ENCODE measurements around the gene COL6A1.

COL6A1 gene

GRCh38 chr21:45940091-45940490 is 41.5 kb upstream of the COL6A1 start:
- Histone ChIP-seq H3K9me3 (ENCODE audit: control insufficient read depth, low read length) (no peaks in the 10 kb centered on the region), H3K4me3 (ENCODE audit: extremely low read depth, insufficient read depth, low read length, poor library complexity, severe bottlenecking) (no peak overlapping the region), H3K36me3 (ENCODE audit: control insufficient read depth, insufficient read depth, low read length) (no peaks in the 10 kb centered on the region), H3K27ac (ENCODE audit: low read depth, low read length, severe bottlenecking) (no peak overlapping the region), H3K4me1 (ENCODE audit: control insufficient read depth, insufficient read depth, low read length, poor library complexity, severe bottlenecking) (no peaks in the 10 kb centered on the region)
- WGBS, 2 experiments (ENCODE audit: insufficient coverage in 2 of 2) = 92 to 96% methylated on average over 14 to 20 of the region's 20 CpGs

GRCh38 chr21:45940621-45941337 is 40.8 kb upstream of the COL6A1 start:
- no peaks in the 10 kb centered on the region for H3K4me1 ChIP-seq (ENCODE audit: control insufficient read depth, insufficient read depth, low read length, poor library complexity, severe bottlenecking)
- H3K36me3 ChIP-seq (ENCODE audit: control insufficient read depth, insufficient read depth, low read length) = no peaks in the 10 kb centered on the region
- no peak overlapping the region for H3K4me3 ChIP-seq (ENCODE audit: extremely low read depth, insufficient read depth, low read length, poor library complexity, severe bottlenecking)
- 93 to 95% methylated on average over 14 to 15 of the region's 23 CpGs for WGBS, 2 experiments (ENCODE audit: insufficient coverage in 2 of 2)
- no peak overlapping the region for H3K27ac ChIP-seq (ENCODE audit: low read depth, low read length, severe bottlenecking)
- H3K9me3 ChIP-seq (ENCODE audit: control insufficient read depth, low read length) = no peaks in the 10 kb centered on the region

- 86 to 93% methylated on average over 10 to 12 of the region's 14 CpGs for WGBS, 2 experiments (ENCODE audit: insufficient coverage in 2 of 2)
- Histone ChIP-seq H3K27ac (ENCODE audit: low read depth, low read length, severe bottlenecking) (no peak overlapping the region), H3K4me1 (ENCODE audit: control insufficient read depth, insufficient read depth, low read length, poor library complexity, severe bottlenecking) (no peaks in the 10 kb centered on the region), H3K4me3 (ENCODE audit: extremely low read depth, insufficient read depth, low read length, poor library complexity, severe bottlenecking) (no peak overlapping the region), H3K36me3 (ENCODE audit: control insufficient read depth, insufficient read depth, low read length) (no peaks in the 10 kb centered on the region), H3K9me3 (ENCODE audit: control insufficient read depth, low read length) (no peaks in the 10 kb centered on the region)
Measured at GRCh38 chr21:45941338-45941710, 40.2 kb upstream of the COL6A1 start.

DNA sequence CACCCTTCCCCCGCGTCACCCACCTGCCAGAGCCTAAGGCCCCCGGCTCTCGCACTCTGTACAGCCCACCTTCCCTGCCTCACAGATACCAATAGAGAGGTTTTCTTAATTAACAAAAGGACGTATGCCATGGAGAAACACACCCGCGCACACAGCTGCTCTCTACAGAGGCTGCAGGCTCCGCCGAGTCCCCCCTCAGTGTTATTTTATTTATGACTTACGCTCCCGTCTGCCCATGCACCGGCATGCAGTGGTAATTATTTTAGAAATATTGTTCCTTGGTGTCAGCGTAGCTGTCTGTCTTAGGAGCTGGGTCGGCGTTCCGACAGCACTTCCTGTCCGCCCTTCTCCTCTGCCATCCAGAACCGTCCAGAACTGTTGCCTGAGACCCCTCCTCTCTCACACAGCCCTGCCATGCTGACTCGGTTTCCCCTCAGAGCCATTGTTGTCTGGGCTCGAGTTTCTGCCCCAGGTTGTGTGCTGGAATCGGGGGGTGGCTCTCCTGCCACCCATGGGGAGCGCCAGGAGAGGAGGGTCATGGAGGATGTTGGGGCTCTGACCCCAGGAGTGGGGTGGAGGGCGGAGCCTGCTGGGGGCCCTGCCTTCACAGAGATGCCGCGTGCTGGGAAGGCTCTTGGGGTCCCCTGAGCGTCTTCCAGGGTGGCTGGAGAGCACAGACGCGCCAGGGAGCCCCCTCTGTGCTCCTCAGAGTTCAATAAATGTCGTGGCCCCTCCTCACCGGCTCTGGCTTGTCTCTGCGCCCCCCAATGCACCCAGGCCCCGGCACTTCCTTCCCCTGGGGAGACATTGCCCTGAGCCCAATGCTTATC is 39.6 kb upstream of the COL6A1 start:
- Histone ChIP-seq H3K4me3 (ENCODE audit: extremely low read depth, insufficient read depth, low read length, poor library complexity, severe bottlenecking) (no peak overlapping the region), H3K9me3 (ENCODE audit: control insufficient read depth, low read length) (no peaks in the 10 kb centered on the region), H3K36me3 (ENCODE audit: control insufficient read depth, insufficient read depth, low read length) (no peaks in the 10 kb centered on the region), H3K27ac (ENCODE audit: low read depth, low read length, severe bottlenecking) (no peak overlapping the region), H3K4me1 (ENCODE audit: control insufficient read depth, insufficient read depth, low read length, poor library complexity, severe bottlenecking) (no peaks in the 10 kb centered on the region)
- 87 to 94% methylated on average over 28 to 30 of the region's 32 CpGs for WGBS, 2 experiments (ENCODE audit: insufficient coverage in 2 of 2)

DNA sequence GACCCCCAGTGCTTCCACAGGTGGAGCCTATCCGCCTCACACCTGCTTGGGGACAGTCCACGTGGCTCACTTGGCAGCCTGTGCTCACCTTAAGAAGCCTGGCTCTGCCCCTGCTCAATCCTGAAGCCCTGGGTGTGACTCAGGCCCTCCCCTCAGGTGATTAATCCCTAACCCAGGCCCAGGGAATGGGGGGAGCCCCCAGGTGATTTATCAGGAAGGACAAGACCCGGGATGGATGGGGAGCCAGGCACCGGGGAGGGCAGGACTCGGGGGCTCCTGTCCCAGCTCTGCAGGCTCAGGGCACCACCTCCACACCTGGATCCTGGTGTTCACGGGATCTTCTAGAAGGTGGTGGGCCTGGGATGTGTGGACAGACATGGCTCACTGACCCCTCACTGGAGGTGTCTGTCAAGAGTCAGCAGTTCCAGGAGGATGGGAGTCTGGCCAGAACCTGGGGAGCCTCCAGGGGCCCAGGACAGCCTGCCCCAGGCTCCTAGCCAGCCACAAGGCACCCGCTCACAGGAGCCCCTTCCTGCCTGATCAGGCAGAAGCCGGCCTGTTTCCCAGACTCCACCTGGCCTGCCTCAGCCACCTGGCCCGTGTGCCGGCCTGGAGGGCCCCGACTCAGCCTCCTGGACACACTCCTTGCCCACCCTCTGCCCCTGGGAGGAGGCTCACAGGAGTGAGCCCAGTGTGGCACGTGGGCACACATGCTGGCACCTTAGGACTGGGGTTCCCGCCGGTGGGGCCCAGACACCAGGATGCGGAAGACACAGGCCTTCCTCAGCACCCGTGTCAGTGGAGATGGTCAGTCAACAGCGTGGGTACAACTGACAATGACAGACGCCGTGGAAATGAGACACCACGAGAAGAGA is 38.6 kb upstream of the COL6A1 start:
- no peaks in the 10 kb centered on the region for H3K4me1 ChIP-seq (ENCODE audit: control insufficient read depth, insufficient read depth, low read length, poor library complexity, severe bottlenecking)
- no peak overlapping the region for H3K27ac ChIP-seq (ENCODE audit: low read depth, low read length, severe bottlenecking)
- no peaks in the 10 kb centered on the region for H3K9me3 ChIP-seq (ENCODE audit: control insufficient read depth, low read length)
- no peak overlapping the region for H3K4me3 ChIP-seq (ENCODE audit: extremely low read depth, insufficient read depth, low read length, poor library complexity, severe bottlenecking)
- 91 to 96% methylated on average over 19 to 20 of the region's 20 CpGs for WGBS, 2 experiments (ENCODE audit: insufficient coverage in 2 of 2)
- no peaks in the 10 kb centered on the region for H3K36me3 ChIP-seq (ENCODE audit: control insufficient read depth, insufficient read depth, low read length)

DNA sequence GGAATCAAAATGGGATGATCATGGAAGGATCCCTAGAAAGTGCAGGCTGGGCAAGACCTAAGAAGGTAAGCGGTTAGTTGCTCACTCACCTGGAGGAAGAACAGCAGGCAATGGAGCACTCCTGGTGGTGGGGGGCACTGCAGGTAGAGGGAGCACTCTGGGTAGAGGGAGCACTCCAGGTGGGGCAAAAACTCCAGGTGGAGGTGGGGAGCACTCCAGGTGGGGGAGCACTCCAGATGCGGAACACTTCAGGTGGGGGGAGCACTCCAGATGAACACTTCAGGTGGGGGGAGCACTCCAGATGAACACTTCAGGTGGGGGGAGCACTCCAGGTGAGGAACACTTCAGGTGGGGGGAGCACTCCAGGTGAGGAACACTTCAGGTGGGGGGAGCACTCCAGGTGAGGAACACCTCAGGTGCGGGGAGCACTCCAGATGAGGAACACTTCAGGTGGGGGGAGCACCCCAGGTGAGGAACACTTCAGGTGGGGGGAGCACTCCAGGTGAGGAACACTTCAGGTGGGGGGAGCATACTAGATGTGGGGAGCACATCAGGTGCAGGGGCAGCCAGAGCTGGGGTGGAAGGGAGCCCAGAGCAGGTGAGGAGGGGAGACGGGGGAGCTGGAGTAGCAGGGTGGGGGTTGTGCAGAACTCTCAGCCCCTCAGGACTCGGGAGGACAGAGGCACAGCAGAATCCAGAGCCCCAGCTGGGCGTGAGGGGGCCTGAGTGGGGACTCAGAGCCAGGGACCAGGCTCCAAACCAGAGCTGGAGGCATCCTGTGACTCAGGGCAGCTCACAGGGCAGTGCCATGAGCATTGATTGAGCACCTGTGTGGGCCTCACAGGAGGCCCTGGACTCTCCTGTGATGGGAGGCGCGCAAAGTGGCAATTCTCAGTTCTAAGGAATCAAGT is 37.7 kb upstream of the COL6A1 start:
- Histone ChIP-seq H3K27ac (ENCODE audit: low read depth, low read length, severe bottlenecking) (no peak overlapping the region), H3K36me3 (ENCODE audit: control insufficient read depth, insufficient read depth, low read length) (no peaks in the 10 kb centered on the region), H3K9me3 (ENCODE audit: control insufficient read depth, low read length) (no peaks in the 10 kb centered on the region), H3K4me1 (ENCODE audit: control insufficient read depth, insufficient read depth, low read length, poor library complexity, severe bottlenecking) (no peaks in the 10 kb centered on the region), H3K4me3 (ENCODE audit: extremely low read depth, insufficient read depth, low read length, poor library complexity, severe bottlenecking) (no peak overlapping the region)
- 90 to 99% methylated on average over 7 of the region's 8 CpGs for WGBS, 2 experiments (ENCODE audit: insufficient coverage in 2 of 2)

GRCh38 chr21:45944601-45945000 is 37.0 kb upstream of the COL6A1 start:
- Histone ChIP-seq H3K27ac (ENCODE audit: low read depth, low read length, severe bottlenecking) (no peak overlapping the region), H3K4me3 (ENCODE audit: extremely low read depth, insufficient read depth, low read length, poor library complexity, severe bottlenecking) (no peak overlapping the region), H3K9me3 (ENCODE audit: control insufficient read depth, low read length) (no peaks in the 10 kb centered on the region), H3K36me3 (ENCODE audit: control insufficient read depth, insufficient read depth, low read length) (no peaks in the 10 kb centered on the region), H3K4me1 (ENCODE audit: control insufficient read depth, insufficient read depth, low read length, poor library complexity, severe bottlenecking) (no peaks in the 10 kb centered on the region)
- 95 to 96% methylated on average over 12 to 14 of the region's 14 CpGs for WGBS, 2 experiments (ENCODE audit: insufficient coverage in 2 of 2)

- Histone ChIP-seq H3K27ac (ENCODE audit: low read depth, low read length, severe bottlenecking) (no peak overlapping the region), H3K4me1 (ENCODE audit: control insufficient read depth, insufficient read depth, low read length, poor library complexity, severe bottlenecking) (no peaks in the 10 kb centered on the region), H3K9me3 (ENCODE audit: control insufficient read depth, low read length) (no peaks in the 10 kb centered on the region), H3K36me3 (ENCODE audit: control insufficient read depth, insufficient read depth, low read length) (no peaks in the 10 kb centered on the region), H3K4me3 (ENCODE audit: extremely low read depth, insufficient read depth, low read length, poor library complexity, severe bottlenecking) (no peak overlapping the region)
- 93 to 96% methylated on average over 22 to 24 of the region's 24 CpGs for WGBS, 2 experiments (ENCODE audit: insufficient coverage in 2 of 2)
Measured at GRCh38 chr21:45945066-45945867, 36.3 kb upstream of the COL6A1 start.

GRCh38 chr21:45945868-45946210 is 35.7 kb upstream of the COL6A1 start:
- Histone ChIP-seq H3K4me3 (ENCODE audit: extremely low read depth, insufficient read depth, low read length, poor library complexity, severe bottlenecking) (no peak overlapping the region), H3K9me3 (ENCODE audit: control insufficient read depth, low read length) (no peaks in the 10 kb centered on the region), H3K36me3 (ENCODE audit: control insufficient read depth, insufficient read depth, low read length) (no peaks in the 10 kb centered on the region), H3K27ac (ENCODE audit: low read depth, low read length, severe bottlenecking) (no peak overlapping the region), H3K4me1 (ENCODE audit: control insufficient read depth, insufficient read depth, low read length, poor library complexity, severe bottlenecking) (no peaks in the 10 kb centered on the region)
- 89 to 91% methylated on average over 12 of the region's 12 CpGs for WGBS, 2 experiments (ENCODE audit: insufficient coverage in 2 of 2)

Measured in mesodermal cell (in vitro differentiated cells).